Superior temporal gyrus (tissue), 1 donor: Measurements from ENCODE around the gene ASB17.
A peak's percentile ranks its signal among the peaks of the same experiment; 100 is the strongest.
"Not testable (repeated sequence)": the region's sequence is repeated elsewhere in the genome, so short reads cannot be mapped to it uniquely, and the experiment has no call there.

Experiments used
- DNase-seq: peaks from one replicate; pipeline ENCODE4 v3.0.0-alpha.2; 2016; ENCODE audit errors: extremely low spot score

ASB17 gene

GRCh38 chr1:75932304-75932703 lies at the start of gene ASB17:
TSS of gene ASB17 (minus strand) at chr1:75932404. CDS start at chr1:75932291, 113 bp downstream.
- no peak for DNase-seq

- no peak for DNase-seq
These were observed 49.0 kb upstream of the ASB17 start for GRCh38 chr1:75980972-75981897.

GRCh38 chr1:75970631-75971030 lies 38.4 kb upstream of the ASB17 start:
- no peak for DNase-seq

GRCh38 chr1:75969550-75969949 lies 37.3 kb upstream of the ASB17 start:
- no peak for DNase-seq

GRCh38 chr1:75967719-75968118 lies 35.5 kb upstream of the ASB17 start:
- DNase-seq, result no peak

- DNase-seq, result no peak
These were observed 32.7 kb upstream of the ASB17 start for GRCh38 chr1:75964760-75965408.

GRCh38 chr1:75964110-75964759 lies 32.0 kb upstream of the ASB17 start:
- DNase-seq, result not testable (repeated sequence)

GRCh38 chr1:75954586-75954985 lies 22.4 kb upstream of the ASB17 start:
- peak; percentile 47 for DNase-seq

- DNase-seq, result no peak
These were observed 21.3 kb upstream of the ASB17 start for GRCh38 chr1:75953461-75953860.

- DNase-seq, result no peak
These were observed 19.8 kb upstream of the ASB17 start for GRCh38 chr1:75952016-75952415.

- DNase-seq, result no peak
These were observed 18.0 kb upstream of the ASB17 start for GRCh38 chr1:75950176-75950575.

- not testable (repeated sequence) for DNase-seq
These were observed 10.8 kb upstream of the ASB17 start for GRCh38 chr1:75943037-75943436.

GRCh38 chr1:75937034-75937433 lies 4.8 kb upstream of the ASB17 start:
- DNase-seq, result no peak

GRCh38 chr1:75922698-75923097 lies 9.5 kb downstream of the ASB17 start:
- DNase-seq, result no peak

GRCh38 chr1:75916834-75917233 lies 15.4 kb downstream of the ASB17 start:
- DNase-seq, result no peak

- DNase-seq, result peak; percentile 52
These were observed 23.5 kb downstream of the ASB17 start for GRCh38 chr1:75908717-75909152.

GRCh38 chr1:75901371-75901770 lies 30.8 kb downstream of the ASB17 start:
- DNase-seq, result no peak

- no peak for DNase-seq
These were observed 47.8 kb downstream of the ASB17 start for GRCh38 chr1:75884437-75884836.

- DNase-seq, result no peak
These were observed 52.2 kb downstream of the ASB17 start for GRCh38 chr1:75879985-75880384.

- DNase-seq, result no peak
These were observed 61.3 kb downstream of the ASB17 start for GRCh38 chr1:75870951-75871350.
